Measurements from ENCODE around the gene GHRL. TPM values are rescaled to one million over a fixed set of nuclear protein-coding genes. Genes with fewer than 3 reads are reported as not detected.
A peak's percentile ranks its signal among the peaks of the same experiment; 100 is the strongest.

GHRL gene
- total RNA-seq, 1 experiment from 2014 or later = not detected

GRCh38 chr3:10317311-10317960 lies 24.7 kb upstream of the GHRL start:
- POLR2A ChIA-PET = no interaction called here
- Mint-ChIP-seq H3K4me3 (ENCODE audit: unreplicated experiment) (no peak overlapping the region), H3K27ac (ENCODE audit: unreplicated experiment) (no peak overlapping the region), H3K36me3 (ENCODE audit: insufficient read depth, unreplicated experiment) (peaks cover 72% of the 10 kb centered on the region), H3K27me3 (ENCODE audit: insufficient read depth, unreplicated experiment) (no peaks in the 10 kb centered on the region), H3K4me1 (ENCODE audit: low read depth, unreplicated experiment) (no peaks in the 10 kb centered on the region), H3K9me3 (ENCODE audit: unreplicated experiment) (no peaks in the 10 kb centered on the region)
- Histone ChIP-seq H3K27me3 (replicated peaks; ENCODE audit: control insufficient read depth, insufficient read depth, low read length) (no peaks in the 10 kb centered on the region), H3K4me3 (ENCODE audit: low read depth, low read length) (no peak overlapping the region), H3K4me1 (peaks cover 22% of the 10 kb centered on the region), H3K9me3 (no peaks in the 10 kb centered on the region), H3K36me3 (ENCODE audit: control insufficient read depth, insufficient read depth, low read length) (peaks cover 7% of the 10 kb centered on the region)
- no TSS peak for BruUV-seq (replicated peaks)
- TF ChIP-seq CTCF (IDR thresholded peaks at IDR 0.05; ENCODE audit: insufficient read depth in 1 of 2, low read depth in 1 of 2, low read length in 1 of 2, severe bottlenecking in 1 of 2, unreplicated experiment in 1 of 2) = no peak
- peak; percentile 29 to 51 for DNase-seq
- intact Hi-C loops (cut with micrococcal nuclease; ENCODE audit: unreplicated experiment) = no loop called here
- CTCF ChIA-PET = no interaction called here

GRCh38 chr3:10315771-10316344 lies 23.1 kb upstream of the GHRL start:
- DNase-seq = no peak
- Mint-ChIP-seq H3K9me3 (ENCODE audit: unreplicated experiment) (no peaks in the 10 kb centered on the region), H3K4me3 (ENCODE audit: unreplicated experiment) (no peak overlapping the region), H3K4me1 (ENCODE audit: low read depth, unreplicated experiment) (no peaks in the 10 kb centered on the region), H3K27ac (ENCODE audit: unreplicated experiment) (no peak overlapping the region), H3K27me3 (ENCODE audit: insufficient read depth, unreplicated experiment) (no peaks in the 10 kb centered on the region), H3K36me3 (ENCODE audit: insufficient read depth, unreplicated experiment) (peaks cover 83% of the 10 kb centered on the region)
- peaks cover 7% of the 10 kb centered on the region for H3K36me3 ChIP-seq (ENCODE audit: control insufficient read depth, insufficient read depth, low read length)
- no peaks in the 10 kb centered on the region for H3K27me3 ChIP-seq (replicated peaks; ENCODE audit: control insufficient read depth, insufficient read depth, low read length)
- no peaks in the 10 kb centered on the region for H3K9me3 ChIP-seq
- ChIA-PET POLR2A (interaction anchor here (0.8 kb wide), 1 partner anchor 23 kb away, joined by 3 read pairs; the partner anchor contains the start of gene GHRL), CTCF (interaction anchor here (0.6 kb wide), 1 partner anchor 28 kb away, joined by 3 read pairs; no protein-coding TSS in a partner anchor)
- H3K4me1 ChIP-seq = peaks cover 22% of the 10 kb centered on the region
- no peak overlapping the region for H3K4me3 ChIP-seq (ENCODE audit: low read depth, low read length)
- intact Hi-C loops (cut with micrococcal nuclease; ENCODE audit: unreplicated experiment) = no loop called here
- no peak for TF ChIP-seq CTCF (IDR thresholded peaks at IDR 0.05; ENCODE audit: insufficient read depth in 1 of 2, low read depth in 1 of 2, low read length in 1 of 2, severe bottlenecking in 1 of 2, unreplicated experiment in 1 of 2)
- BruUV-seq (replicated peaks) = no TSS peak

- intact Hi-C loops (cut with micrococcal nuclease; ENCODE audit: unreplicated experiment) = no loop called here
- H3K9me3 ChIP-seq = no peaks in the 10 kb centered on the region
- peaks cover 7% of the 10 kb centered on the region for H3K36me3 ChIP-seq (ENCODE audit: control insufficient read depth, insufficient read depth, low read length)
- no TSS peak for BruUV-seq (replicated peaks)
- DNase-seq = no peak
- no peak overlapping the region for H3K27ac Mint-ChIP-seq (ENCODE audit: unreplicated experiment)
- H3K36me3 Mint-ChIP-seq (ENCODE audit: insufficient read depth, unreplicated experiment) = peaks cover 86% of the 10 kb centered on the region
- TF ChIP-seq CTCF (IDR thresholded peaks at IDR 0.05; ENCODE audit: insufficient read depth in 1 of 2, low read depth in 1 of 2, low read length in 1 of 2, severe bottlenecking in 1 of 2, unreplicated experiment in 1 of 2) = no peak
- no peak overlapping the region for H3K4me3 Mint-ChIP-seq (ENCODE audit: unreplicated experiment)
- H3K4me1 ChIP-seq = peaks cover 22% of the 10 kb centered on the region
- no peaks in the 10 kb centered on the region for H3K4me1 Mint-ChIP-seq (ENCODE audit: low read depth, unreplicated experiment)
- no peak overlapping the region for H3K4me3 ChIP-seq (ENCODE audit: low read depth, low read length)
- ChIA-PET POLR2A (no interaction called here), CTCF (no interaction called here)
- H3K27me3 ChIP-seq (replicated peaks; ENCODE audit: control insufficient read depth, insufficient read depth, low read length) = no peaks in the 10 kb centered on the region
- H3K9me3 Mint-ChIP-seq (ENCODE audit: unreplicated experiment) = no peaks in the 10 kb centered on the region
- no peaks in the 10 kb centered on the region for H3K27me3 Mint-ChIP-seq (ENCODE audit: insufficient read depth, unreplicated experiment)
These were observed 22.4 kb upstream of the GHRL start for GRCh38 chr3:10315101-10315500.

All from Caco-2 (cell line).